GM19193 (cell line): ENCODE results near the gene RSRC1.
A peak's percentile ranks its signal among the peaks of the same experiment; 100 is the strongest.

Experiments used
- POLR2A ChIP-seq: IDR thresholded peaks from 4 replicates; pipeline ENCODE4 v1.6.1; 2011; ENCODE audit not compliant: insufficient read depth, insufficient read length; ENCODE audit errors: extremely low read depth

RSRC1 gene

DNA sequence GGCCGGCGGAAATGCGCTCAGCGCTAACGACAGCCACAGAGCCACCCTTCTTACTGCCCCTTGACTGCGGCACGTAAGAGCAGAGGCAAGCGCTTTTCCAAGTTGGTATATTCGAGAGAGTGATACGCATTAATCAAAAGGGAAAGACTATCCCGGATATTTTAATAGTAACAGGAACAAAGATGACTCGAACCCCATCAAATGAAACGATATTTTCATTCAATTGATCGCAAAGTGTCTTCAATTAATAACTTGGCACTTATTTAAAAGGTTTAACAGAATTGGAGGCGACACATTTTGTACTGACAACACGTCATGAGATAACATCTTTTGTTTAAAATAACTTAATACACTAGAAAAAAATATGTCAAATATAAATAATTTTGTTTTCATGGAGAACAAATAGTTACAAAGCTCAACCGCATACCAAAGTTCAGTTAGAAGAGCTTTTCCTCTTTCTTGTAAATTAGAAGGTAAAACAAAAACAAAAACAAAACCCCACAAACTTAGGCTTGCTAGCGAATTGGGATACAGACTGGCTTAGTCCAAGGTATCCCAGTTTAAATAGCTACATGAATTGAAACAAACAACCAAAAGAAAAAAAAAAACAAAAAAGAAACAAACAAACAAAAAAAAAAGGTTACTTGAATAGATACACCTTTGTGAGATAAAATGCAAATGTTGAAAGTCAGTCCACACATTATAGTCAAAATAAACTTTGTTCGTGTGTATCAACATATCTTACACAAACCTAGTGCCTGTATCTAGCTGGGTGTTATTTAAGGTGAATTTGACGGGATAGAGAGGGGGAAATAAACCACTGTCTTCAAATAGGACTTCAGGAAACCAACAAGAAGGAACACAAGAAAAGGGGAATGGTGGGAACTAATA, 13.8 kb upstream of the RSRC1 start:
- no peak for TF ChIP-seq POLR2A

DNA sequence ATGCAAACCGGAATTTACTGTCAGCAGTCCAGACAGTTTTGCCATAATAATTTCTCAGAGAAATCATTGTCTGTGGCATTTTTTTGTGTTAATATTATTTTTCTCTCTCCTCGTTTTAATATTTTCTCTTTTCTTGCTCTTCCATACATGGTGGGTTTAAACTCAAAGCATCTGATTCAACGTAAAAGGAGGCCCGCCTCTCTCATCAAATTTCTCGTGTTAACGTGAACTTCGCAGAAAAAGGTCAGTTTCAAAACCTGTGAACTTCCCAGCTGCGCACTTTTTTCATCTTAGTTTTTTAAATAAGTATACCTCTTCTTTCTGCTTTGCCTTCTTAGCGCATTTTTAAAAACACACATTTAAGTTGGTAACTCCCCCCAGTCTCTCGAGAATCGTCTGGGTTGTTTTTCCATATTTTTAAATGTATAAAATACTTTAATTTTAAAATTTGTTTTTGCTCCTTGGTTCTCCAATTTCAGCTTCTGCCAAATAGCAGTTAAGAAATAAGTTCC, 12.8 kb upstream of the RSRC1 start:
- no peak for TF ChIP-seq POLR2A

DNA sequence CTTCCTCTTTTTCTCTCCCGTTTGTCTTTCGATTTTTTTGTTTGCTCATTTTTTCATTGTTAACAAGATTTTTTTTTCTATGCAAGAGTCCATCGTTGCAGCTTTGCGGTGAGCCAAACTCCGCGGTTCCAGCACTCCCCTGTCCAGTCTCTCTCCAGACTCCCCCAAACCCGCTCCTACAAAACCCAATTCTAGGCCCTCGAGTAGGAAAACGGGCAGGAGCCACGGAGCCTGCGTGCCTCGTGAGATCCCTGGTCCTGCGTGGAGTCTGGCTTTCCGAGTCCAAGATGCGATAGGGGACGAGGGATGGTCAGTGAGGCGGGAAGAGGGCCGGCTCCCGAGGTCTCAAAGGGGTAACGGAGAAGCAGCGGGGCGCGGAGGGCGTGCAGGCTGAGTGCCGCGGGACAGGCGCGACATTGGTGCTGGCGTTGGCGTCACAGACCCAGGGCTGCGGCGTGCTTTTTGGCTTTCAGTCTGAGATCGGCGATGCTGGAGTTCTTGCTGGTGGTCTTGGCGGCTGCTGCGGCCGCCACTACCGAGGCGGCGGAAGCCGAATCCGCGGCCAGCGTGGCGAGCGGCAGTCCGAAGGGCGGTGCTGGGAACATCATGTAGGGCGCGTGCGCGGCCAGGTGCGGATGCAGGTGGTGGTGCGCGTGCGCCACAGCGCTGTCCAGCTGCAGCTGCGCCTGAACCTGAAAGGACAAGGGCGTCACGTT, 12.1 kb upstream of the RSRC1 start:
- peak; percentile 69 for TF ChIP-seq POLR2A

DNA sequence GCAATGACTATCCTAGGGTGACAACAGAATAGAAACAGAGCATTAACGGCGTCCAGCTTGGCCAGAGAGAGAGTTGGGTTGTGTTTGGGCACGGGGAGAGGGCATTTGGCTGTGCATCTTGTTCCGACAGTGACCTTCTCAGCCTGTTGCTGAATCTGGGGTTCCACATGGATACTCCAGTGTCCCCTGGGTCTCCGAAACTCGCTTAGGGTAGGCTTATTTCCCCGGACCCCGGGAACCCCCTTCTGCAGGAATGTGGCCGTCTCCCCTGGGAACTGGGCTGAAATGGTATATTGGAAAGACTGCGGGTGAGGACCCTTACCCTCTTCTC, 11.6 kb upstream of the RSRC1 start:
- TF ChIP-seq POLR2A = no peak

DNA sequence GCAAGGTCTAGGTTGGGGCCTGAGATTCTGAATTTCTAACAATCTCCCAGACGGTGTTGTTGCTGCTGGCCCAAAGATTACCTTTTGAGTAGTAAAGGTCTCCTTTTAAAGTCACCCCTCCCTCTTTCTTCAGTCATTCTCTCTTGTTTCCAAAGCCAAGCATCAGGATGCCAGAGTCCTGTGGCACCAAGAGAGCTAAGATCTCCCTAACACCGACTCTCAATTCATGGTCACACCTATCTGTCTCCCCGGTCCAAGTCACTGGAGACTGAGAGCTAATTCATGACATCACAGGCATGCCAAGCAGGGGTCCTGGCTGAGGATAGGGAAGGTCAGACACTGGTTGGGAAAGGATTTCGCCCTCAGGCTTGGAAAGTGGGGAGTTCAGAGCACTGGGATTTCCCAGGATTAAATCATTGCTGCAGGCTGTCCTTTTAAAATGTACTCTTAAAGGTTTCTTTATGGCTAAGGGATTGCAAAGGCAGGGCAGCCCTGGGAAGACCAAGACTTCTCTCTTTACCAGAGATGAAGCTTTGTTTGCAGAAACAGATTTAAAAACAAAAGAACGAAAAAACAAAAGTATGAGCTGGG, 11.0 kb upstream of the RSRC1 start:
- TF ChIP-seq POLR2A = no peak

DNA sequence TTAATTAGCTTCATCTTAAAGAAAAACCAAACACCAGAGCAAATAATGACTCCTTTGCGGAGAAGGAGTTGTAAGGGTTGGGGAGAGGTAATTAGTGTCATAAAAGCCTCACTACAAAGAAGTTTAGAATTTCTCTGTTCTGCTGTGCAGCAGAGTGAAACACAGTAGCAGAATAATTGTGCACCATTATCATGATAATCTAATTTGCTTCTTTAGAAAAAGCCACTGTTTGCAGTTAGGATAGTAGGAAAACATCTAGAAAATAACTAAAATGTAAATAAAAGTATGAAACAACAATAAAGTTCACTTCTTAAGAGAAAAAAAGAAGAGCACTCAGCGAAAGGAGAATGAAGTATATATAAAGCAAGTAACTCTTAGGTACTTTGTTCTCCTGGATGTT, 9.2 kb upstream of the RSRC1 start:
- no peak for TF ChIP-seq POLR2A

DNA sequence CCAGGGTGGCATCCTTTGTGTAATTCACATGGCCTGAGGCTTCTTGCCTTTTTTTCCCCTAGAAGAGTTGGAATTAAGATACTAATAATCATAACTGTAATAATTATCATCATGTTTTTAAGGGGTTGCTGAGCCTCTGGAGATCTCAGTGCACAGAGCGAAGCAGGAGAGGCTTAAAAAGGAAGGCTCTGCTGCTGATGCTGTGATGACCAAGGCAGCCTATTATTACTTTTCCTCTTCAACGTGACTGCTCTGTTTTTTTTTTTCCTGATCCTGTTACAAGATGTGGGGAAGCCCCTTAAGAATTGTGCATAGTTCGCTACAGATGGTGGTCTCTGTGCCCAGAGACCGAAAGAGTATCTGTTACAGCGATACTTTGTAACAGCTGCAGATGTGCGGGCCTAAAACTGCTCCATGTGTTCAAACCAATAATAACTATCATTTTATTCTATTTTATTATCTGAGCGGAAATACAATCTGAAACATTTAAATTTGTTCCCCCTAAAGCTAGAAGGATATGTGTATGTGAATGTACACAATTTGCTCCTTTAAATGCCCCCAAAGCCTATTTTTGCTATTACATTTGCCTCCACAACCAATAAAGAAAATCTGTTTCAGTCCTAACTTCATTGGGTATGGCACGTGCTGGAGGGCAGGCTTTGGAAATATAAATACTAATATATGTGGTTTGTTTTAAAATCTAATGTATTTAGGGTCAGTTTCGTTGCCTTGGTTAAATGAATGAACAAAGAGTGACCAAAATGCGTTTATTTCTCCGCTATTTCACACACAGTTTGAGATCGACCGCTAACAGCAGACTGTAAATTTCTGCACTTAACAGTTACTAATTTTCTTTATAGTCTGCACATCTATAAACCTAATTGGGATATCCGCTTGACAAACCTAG, 8.3 kb upstream of the RSRC1 start:
- no peak for TF ChIP-seq POLR2A

DNA sequence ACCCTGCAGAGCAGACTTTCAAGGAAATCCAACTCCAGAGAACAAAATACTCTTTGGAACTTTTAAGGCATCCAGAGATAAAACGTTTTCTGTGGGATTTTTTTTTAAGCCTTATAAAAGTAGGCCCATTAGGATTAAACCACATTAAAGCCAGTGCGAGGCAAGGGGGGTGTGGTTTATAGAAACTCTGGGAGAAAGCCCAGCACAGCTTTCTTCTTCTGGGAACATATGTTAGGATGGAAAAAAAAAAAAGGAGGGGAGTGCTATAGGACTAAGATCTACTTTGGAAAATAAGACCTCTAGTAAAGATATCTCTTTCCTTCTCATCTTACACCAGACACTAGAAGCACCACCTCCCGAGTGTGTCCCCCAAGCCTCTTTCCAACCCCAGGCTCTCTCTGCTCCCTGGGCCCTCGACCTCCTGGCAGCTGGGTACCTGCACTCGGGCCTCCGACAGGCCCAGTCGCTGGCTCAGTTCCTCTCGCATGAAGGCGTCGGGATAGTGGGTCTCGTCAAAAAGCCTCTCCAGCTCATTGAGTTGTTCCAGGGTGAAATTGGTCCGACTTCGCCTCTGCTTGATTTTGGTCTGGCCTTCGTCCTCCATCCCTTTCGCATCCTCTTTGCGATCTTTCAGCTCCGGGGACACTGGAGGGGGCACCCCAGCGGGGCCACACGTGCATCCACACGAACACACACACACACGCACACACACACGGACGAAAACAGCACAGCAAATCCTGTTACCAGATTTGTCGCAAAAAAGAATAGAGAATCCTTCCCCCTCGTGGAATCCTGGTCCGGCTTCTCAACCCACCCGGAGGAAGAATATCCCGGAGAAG, 7.4 kb upstream of the RSRC1 start:
- TF ChIP-seq POLR2A = no peak

DNA sequence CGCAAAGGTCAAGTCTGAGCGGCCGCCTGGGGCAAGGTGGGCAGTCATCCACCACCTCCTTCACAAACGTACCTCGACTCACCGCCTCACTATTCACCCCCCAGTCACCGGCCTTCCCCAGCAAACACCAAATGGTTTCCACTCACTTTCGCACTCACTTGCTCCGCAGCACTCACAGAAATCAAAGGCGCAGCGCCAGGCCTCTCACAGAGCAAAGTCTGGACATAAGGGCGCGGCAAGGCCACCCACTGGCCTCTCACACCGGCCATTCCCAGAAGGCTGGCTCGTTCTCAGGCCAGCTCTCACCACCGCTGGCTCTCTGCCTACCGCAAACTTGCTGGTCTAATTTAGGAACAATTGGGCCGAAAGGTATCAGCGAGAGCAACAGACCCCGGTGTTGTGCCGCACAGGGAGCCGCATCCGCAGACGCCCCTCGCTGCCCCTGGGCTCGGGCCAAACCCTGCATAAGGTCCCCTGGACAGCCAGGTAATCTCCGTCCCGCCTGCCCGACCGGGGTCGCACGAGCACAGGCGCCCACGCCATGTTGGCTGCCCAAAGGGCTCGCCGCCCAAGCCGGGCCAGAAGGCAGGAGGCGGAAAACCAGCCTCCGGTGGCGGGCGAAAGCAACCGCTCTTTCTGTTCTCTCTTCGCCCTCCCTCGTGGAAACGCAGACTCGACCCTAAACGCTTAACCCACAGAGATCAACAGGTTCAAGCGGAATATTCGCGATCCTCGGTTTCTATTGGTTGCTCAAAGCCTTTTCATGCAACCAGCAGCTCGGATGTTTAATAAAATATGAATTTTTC, 6.6 kb upstream of the RSRC1 start:
- no peak for TF ChIP-seq POLR2A

DNA sequence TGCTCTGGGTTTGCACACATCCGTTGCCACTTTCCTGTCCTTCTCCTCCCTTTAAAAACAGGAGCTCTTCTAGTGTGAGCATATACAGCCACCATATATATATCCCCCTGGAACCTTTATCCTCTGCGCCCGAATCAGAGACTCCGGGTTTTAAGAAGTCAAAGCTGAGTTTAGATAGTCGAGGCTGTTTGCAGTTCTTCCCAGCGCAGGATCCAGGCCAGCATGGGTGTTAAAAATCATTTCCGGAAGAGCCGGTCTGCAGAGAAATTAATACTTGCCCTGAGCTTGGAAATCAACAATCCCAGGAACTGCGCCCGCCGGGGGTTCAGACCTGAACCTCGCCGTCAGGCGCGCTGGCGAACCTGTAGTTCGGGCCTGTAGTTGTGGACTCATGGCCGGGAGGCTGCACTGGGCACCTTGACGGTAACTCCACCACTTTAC, 6.0 kb upstream of the RSRC1 start:
- no peak for TF ChIP-seq POLR2A

DNA sequence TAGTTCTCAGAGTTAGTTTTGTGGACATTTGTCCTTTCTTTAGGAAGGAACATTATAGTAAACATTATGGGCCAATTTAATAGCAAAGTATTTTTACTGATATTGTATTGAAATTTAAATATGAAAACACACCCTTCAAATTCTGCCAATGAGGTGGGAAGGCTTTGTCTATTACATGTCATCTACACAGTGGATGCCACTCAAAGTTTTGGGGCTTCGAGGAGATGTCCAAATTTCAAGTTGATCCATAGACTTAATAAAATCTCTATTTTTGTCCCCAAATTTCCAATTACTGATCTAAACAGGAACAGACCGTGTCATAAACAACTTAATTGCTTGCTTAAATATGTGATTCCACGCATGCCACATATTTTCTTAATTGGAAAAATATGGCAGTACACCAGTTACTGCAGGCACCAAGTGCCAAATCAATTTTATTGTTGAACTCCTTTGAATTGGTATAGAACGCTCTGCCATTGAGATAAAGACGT, 5.4 kb upstream of the RSRC1 start:
- TF ChIP-seq POLR2A = no peak

DNA sequence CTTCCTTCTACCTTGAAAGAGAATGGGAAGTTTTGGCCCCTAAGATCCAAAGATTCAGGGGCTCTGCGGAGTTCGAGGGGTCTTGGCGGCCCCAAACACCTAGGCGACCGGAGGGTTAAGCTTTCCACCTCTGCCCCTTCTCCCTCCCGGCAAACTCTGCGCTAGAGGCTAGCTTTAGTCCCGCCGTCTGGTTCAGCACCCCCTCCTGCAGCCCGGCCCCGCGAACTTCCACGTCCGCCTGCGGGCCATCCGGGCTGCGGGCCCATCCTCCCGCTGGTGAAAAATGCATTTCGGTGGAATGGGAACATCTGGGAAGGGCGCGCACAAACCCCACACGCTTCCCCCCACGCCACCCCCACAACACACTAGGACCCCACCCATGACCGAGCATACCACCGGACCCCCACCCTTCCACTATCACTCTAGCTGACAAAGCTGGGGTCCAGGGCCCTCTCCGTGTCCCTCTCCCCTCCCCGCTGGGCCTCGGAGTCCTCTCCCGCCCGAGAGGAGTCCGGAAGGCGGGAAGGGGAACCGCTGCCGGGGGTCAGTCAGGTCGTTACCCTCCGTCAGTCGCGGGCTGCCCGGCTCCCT, 4.7 kb upstream of the RSRC1 start:
- TF ChIP-seq POLR2A = no peak
